Renal cortical epithelial cell (primary cell): Measurements from ENCODE around the gene SLC7A8. TPM values are rescaled to one million over a fixed set of nuclear protein-coding genes. Genes with fewer than 3 reads are reported as not detected.

Experiments used
- DNase-seq: peaks from one replicate; pipeline ENCODE4 v3.0.0-alpha.2; 2011; ENCODE audit warnings: low read depth
- total RNA-seq: library from RNA; depleted of rRNA; stranded (reverse); fragments of >200 nt; gene quantifications from 2 replicates; pipeline ENCODE4 v1.2.3, GENCODE V29; 2014

The SLC7A8 gene
- total RNA-seq, 1 donor from 2014 or later: 1.1 TPM

- DNase-seq: no peak
These were observed 895 bp downstream of the SLC7A8 start for GRCh38 chr14:23182372-23183157.

GRCh38 chr14:23181946-23182345 is 1.5 kb downstream of the SLC7A8 start:
- DNase-seq: no peak

- DNase-seq: no peak
These were observed 2.0 kb downstream of the SLC7A8 start for GRCh38 chr14:23181453-23181852.

- DNase-seq: peak; percentile 85
These were observed 6.3 kb downstream of the SLC7A8 start for GRCh38 chr14:23177181-23177580.

- DNase-seq: peak; percentile 73
These were observed 7.6 kb downstream of the SLC7A8 start for GRCh38 chr14:23175823-23176222.

- peak; percentile 75 for DNase-seq
These were observed 8.9 kb downstream of the SLC7A8 start for GRCh38 chr14:23174296-23175184.

GRCh38 chr14:23173796-23174195 is 9.7 kb downstream of the SLC7A8 start:
- DNase-seq: no peak

GRCh38 chr14:23173031-23173430 is 10.4 kb downstream of the SLC7A8 start:
- no peak for DNase-seq

GRCh38 chr14:23172574-23172973 is 10.9 kb downstream of the SLC7A8 start:
- DNase-seq: no peak

GRCh38 chr14:23172096-23172495 is 11.4 kb downstream of the SLC7A8 start:
- DNase-seq: no peak

GRCh38 chr14:23171222-23171975 is 12.1 kb downstream of the SLC7A8 start:
- peak; percentile 75 for DNase-seq

- no peak for DNase-seq
These were observed 13.8 kb downstream of the SLC7A8 start for GRCh38 chr14:23169622-23170021.

- no peak for DNase-seq
These were observed 15.2 kb downstream of the SLC7A8 start for GRCh38 chr14:23168246-23168645.

GRCh38 chr14:23167116-23167847 is 16.2 kb downstream of the SLC7A8 start:
- peak; percentile 85 for DNase-seq

- DNase-seq: no peak
These were observed 18.5 kb downstream of the SLC7A8 start for GRCh38 chr14:23164949-23165348.

GRCh38 chr14:23164250-23164649 is 19.2 kb downstream of the SLC7A8 start:
- no peak for DNase-seq

GRCh38 chr14:23163830-23164229 is 19.6 kb downstream of the SLC7A8 start:
- DNase-seq: no peak

- no peak for DNase-seq
These were observed 20.7 kb downstream of the SLC7A8 start for GRCh38 chr14:23162800-23163199.

GRCh38 chr14:23162005-23162404 is 21.5 kb downstream of the SLC7A8 start:
- no peak for DNase-seq

GRCh38 chr14:23160924-23161522 is 22.4 kb downstream of the SLC7A8 start:
- peak; percentile 94 for DNase-seq

GRCh38 chr14:23159532-23159931 is 23.9 kb downstream of the SLC7A8 start:
- DNase-seq: no peak
